ENCODE measurements around the gene PDE3A. TPM values are rescaled to one million over a fixed set of nuclear protein-coding genes. Genes with fewer than 3 reads are reported as not detected.

Gene PDE3A
- total RNA-seq, 1 donor from 2014 or later: 132 TPM

DNA sequence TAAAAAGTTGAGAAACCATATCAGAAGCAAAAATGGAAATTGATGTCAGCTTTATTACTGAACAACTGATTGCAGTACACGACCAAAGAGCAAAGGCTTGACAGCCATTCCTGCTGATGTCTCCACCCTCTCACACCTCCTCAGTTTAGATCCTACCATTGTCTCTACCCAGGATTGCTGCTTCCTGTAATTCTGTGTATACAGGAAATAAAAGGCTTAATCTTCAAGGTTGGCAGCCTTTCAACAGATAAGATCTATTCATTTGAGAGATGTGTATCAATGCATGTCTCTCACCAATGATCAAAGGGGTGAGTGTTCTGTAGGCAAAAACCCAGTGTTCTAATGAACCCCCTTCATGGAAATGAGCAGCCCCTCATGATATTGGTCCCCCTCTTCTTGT lies 353.8 kb downstream of the PDE3A start:
- DNase-seq (ENCODE audit: low spot score): no peak
- intact Hi-C loops (cut with DNase I): no loop called here

DNA sequence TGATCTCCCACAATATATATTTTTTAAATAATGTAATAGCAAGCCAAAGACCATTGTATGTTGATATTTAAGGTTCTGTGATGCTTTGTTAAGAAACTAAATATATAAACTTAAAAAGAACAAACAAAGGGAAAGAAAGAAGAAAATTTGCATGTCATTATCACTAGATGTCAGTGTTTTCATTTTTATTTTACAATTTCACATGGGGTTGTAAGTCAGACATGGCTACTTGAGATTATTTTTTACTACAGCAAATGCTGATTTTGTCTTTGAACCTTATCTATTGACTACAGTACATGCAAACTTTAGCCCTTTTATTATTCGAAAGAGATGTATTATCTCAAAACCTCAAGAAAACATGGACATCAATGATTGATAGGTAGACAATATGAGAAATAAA lies 362.9 kb downstream of the PDE3A start:
- DNase-seq (ENCODE audit: low spot score): no peak
- intact Hi-C loops (cut with DNase I): no loop called here
